HepG2 (cell line): ENCODE data around the gene NAALADL1. TPM values are rescaled to one million over a fixed set of nuclear protein-coding genes. Genes with fewer than 3 reads are reported as not detected.

Source experiments
- AKAP8 ChIP-seq: sonication (generic); formaldehyde crosslinking; IDR thresholded peaks from 2 replicates; pipeline ENCODE4 v1.5.1; 2020; ENCODE audit warnings: mild to moderate bottlenecking, missing genetic modification reagents
- ARNT2 ChIP-seq: sonication (generic); formaldehyde crosslinking; IDR thresholded peaks from 2 replicates; pipeline ENCODE4 v1.8.0; 2022; ENCODE audit warnings: mild to moderate bottlenecking, low read depth, missing genetic modification reagents, moderate library complexity
- ASH2L ChIP-seq: fragments of 300-600, 200-600 bp; sonication (generic); IDR thresholded peaks from 2 replicates; pipeline ENCODE4 v1.7.0; 2017; ENCODE audit warnings: low read depth, mild to moderate bottlenecking, moderate library complexity, mixed read lengths, low read length; ENCODE audit not compliant: insufficient read length
- ATF7-NPFF ChIP-seq: sonication (generic); formaldehyde crosslinking; IDR thresholded peaks from 2 replicates; pipeline ENCODE4 v1.8.1; 2023; ENCODE audit warnings: mild to moderate bottlenecking, low read depth, missing genetic modification reagents, moderate library complexity
- ATM ChIP-seq: fragments of 450-650 bp; IDR thresholded peaks from 2 replicates; pipeline ENCODE4 v1.7.1; 2017; ENCODE audit warnings: mild to moderate bottlenecking, borderline replicate concordance
- CBX2 ChIP-seq, 2 experiments: fragments of 200-600 bp in 1 of 2; sonication (generic); formaldehyde crosslinking in 1 of 2; IDR thresholded peaks; 2 replicates each; pipeline versions ENCODE4 v1.7.0 to v1.8.1; 2018 to 2022; ENCODE audit warnings: low read depth in 2 of 2, low read length in 1 of 2, mild to moderate bottlenecking in 1 of 2, missing genetic modification reagents in 1 of 2
- HDAC6 ChIP-seq: fragments of 200-600 bp; sonication (generic); IDR thresholded peaks from 2 replicates; pipeline ENCODE4 v1.7.0; 2017; ENCODE audit warnings: mild to moderate bottlenecking, antibody characterized with exemption, low read length, low read depth
- KLF6 ChIP-seq: IDR thresholded peaks from 2 replicates; pipeline ENCODE4 v1.8.0; 2016; ENCODE audit warnings: missing biosample characterization, missing genetic modification reagents
- MEIS1 ChIP-seq: sonication (generic); formaldehyde crosslinking; IDR thresholded peaks from 2 replicates; pipeline ENCODE4 v1.9.0; 2021; ENCODE audit warnings: mild to moderate bottlenecking, missing genetic modification reagents, moderate library complexity, borderline replicate concordance
- NFRKB ChIP-seq: fragments of 450-650 bp; IDR thresholded peaks from 2 replicates; pipeline ENCODE4 v1.6.1; 2017
- NONO ChIP-seq, 2 experiments: fragments of 450-650 bp in 1 of 2; sonication (generic) in 1 of 2; formaldehyde crosslinking in 1 of 2; IDR thresholded peaks in 1 of 2; conservative IDR thresholded peaks in 1 of 2; 2 replicates each; pipeline versions ENCODE4 v1.6.1 to v1.8.0; 2017 to 2022; ENCODE audit warnings: mild to moderate bottlenecking in 1 of 2, missing genetic modification reagents in 1 of 2, moderate library complexity in 1 of 2
- NR2F2 ChIP-seq: IDR thresholded peaks from 2 replicates; pipeline ENCODE4 v1.6.1; 2012; ENCODE audit warnings: low read depth, inconsistent platforms, borderline replicate concordance
- SNAPC5 ChIP-seq: sonication (generic); formaldehyde crosslinking; IDR thresholded peaks from 2 replicates; pipeline ENCODE4 v1.8.1; 2023; ENCODE audit warnings: mild to moderate bottlenecking, missing genetic modification reagents, borderline replicate concordance
- SRSF9 ChIP-seq: fragments of 200-400 bp; formaldehyde crosslinking; IDR thresholded peaks from 2 replicates; pipeline ENCODE4 v1.6.1; 2018; ENCODE audit warnings: borderline replicate concordance, mild to moderate bottlenecking, low read depth, low read length; ENCODE audit not compliant: insufficient read depth, poor library complexity, severe bottlenecking
- TCF7L2 ChIP-seq: IDR thresholded peaks from 2 replicates; pipeline ENCODE4 v1.6.1; 2011; ENCODE audit warnings: mild to moderate bottlenecking, low read depth, low read length, moderate library complexity
- TMF1 ChIP-seq: sonication (generic); formaldehyde crosslinking; IDR thresholded peaks from 2 replicates; pipeline ENCODE4 v1.8.1; 2022; ENCODE audit warnings: low read depth, missing genetic modification reagents
- YEATS4 ChIP-seq: sonication (generic); formaldehyde crosslinking; IDR thresholded peaks from 2 replicates; pipeline ENCODE4 v1.4.0; 2020; ENCODE audit warnings: missing genetic modification reagents, borderline replicate concordance
- ZNF263 ChIP-seq: sonication (generic); formaldehyde crosslinking; IDR thresholded peaks from 2 replicates; pipeline ENCODE4 v1.4.0; 2020; ENCODE audit warnings: missing genetic modification reagents
- ZNF496 ChIP-seq: sonication (generic); formaldehyde crosslinking; IDR thresholded peaks from 2 replicates; pipeline ENCODE4 v1.8.1; 2023; ENCODE audit warnings: mild to moderate bottlenecking, moderate library complexity, missing genetic modification reagents; ENCODE audit not compliant: insufficient replicate concordance
- ZNF670 ChIP-seq: sonication (generic); formaldehyde crosslinking; IDR thresholded peaks from 2 replicates; pipeline ENCODE4 v1.8.0; 2022; ENCODE audit warnings: mild to moderate bottlenecking, missing genetic modification reagents, borderline replicate concordance
- ZNF775 ChIP-seq: sonication (generic); formaldehyde crosslinking; IDR thresholded peaks from 2 replicates; pipeline ENCODE4 v1.4.0; 2020; ENCODE audit warnings: missing genetic modification reagents, mild to moderate bottlenecking, moderate library complexity, borderline replicate concordance
- ZSCAN12 ChIP-seq: sonication (generic); formaldehyde crosslinking; IDR thresholded peaks from 2 replicates; pipeline ENCODE4 v1.9.0; 2021; ENCODE audit warnings: mild to moderate bottlenecking, missing genetic modification reagents
- polyA plus RNA-seq, 8 experiments: library from polyadenylated mRNA; depleted of rRNA in 3 of 8; stranded (reverse) in 7 of 8; unstranded in 1 of 8; fragments of >200 nt; fragmentation: Illumina TruSeq in 4 of 8; extraction: Trizol in 4 of 8; gene quantifications; 2 replicates each; pipeline versions ENCODE4 v1.2.1 to v1.2.3, GENCODE V29; 2011 to 2016; ENCODE audit warnings: low read depth in 4 of 8, missing spikeins in 1 of 8, mixed read lengths in 1 of 8; ENCODE audit not compliant: insufficient read depth in 1 of 8
- total RNA-seq, 5 experiments: library from RNA; depleted of rRNA; stranded (reverse); fragments of >200 nt; fragmentation: Illumina TruSeq; extraction: Trizol; gene quantifications; 2 replicates each; pipeline ENCODE4 v1.2.3, GENCODE V29; 2016; ENCODE audit warnings: low read depth in 1 of 5
- TF ChIP-seq, protein P1 (sequence below), 2 experiments: IDR thresholded peaks; 2 replicates each; pipeline ENCODE4 v1.6.1; 2011 to 2012; ENCODE audit warnings: low read length in 2 of 2, borderline replicate concordance in 1 of 2, low read depth in 1 of 2, mild to moderate bottlenecking in 1 of 2, moderate library complexity in 1 of 2

NAALADL1 gene
- total and polyA plus RNA-seq, 2 of the 13 experiments (the other 11 are each of a cell fraction or from before 2014, with no cell fraction given) = 9.3 to 33.9 TPM

DNA sequence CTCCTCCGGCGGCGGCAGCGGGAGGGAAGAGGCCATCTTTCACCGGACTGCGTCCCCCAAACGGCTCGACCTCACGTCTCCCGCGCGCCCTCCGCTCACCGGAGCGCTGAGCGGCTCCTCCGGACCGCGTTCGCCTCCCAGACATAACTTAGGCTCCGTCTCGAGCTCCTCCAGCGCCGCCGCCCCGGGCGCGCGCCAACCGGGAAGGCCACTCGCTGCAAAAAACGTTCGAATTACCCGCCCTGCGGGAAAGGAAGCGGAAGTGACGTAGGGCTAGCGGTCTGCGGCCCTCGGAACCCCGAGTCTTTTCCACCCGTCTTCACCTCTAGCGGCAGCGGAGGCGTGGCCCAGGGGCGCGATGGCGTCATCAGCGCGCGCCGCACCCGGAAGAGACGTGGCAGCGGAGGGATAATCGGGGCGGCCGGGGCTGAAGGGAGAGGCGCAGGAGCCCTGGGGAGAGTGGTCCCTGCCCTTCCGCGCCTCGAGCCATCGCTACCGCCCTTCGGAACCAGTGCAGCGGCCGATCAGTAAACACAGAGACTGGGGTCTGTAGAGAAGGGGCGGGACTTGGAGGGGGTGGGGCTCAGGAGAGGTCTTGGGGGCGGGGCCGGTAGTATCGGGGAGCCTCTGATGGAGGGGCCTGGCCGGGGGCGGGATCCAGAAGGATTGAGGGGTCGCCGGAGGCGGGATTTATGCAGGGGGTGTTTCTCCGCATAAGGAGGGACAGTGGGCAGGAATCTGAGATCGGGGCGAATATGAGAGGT lies 25.7 kb upstream of the NAALADL1 start, which contains the start of the genes CDCA5 and ZFPL1 (continued):
- TF ChIP-seq, protein P1, sequence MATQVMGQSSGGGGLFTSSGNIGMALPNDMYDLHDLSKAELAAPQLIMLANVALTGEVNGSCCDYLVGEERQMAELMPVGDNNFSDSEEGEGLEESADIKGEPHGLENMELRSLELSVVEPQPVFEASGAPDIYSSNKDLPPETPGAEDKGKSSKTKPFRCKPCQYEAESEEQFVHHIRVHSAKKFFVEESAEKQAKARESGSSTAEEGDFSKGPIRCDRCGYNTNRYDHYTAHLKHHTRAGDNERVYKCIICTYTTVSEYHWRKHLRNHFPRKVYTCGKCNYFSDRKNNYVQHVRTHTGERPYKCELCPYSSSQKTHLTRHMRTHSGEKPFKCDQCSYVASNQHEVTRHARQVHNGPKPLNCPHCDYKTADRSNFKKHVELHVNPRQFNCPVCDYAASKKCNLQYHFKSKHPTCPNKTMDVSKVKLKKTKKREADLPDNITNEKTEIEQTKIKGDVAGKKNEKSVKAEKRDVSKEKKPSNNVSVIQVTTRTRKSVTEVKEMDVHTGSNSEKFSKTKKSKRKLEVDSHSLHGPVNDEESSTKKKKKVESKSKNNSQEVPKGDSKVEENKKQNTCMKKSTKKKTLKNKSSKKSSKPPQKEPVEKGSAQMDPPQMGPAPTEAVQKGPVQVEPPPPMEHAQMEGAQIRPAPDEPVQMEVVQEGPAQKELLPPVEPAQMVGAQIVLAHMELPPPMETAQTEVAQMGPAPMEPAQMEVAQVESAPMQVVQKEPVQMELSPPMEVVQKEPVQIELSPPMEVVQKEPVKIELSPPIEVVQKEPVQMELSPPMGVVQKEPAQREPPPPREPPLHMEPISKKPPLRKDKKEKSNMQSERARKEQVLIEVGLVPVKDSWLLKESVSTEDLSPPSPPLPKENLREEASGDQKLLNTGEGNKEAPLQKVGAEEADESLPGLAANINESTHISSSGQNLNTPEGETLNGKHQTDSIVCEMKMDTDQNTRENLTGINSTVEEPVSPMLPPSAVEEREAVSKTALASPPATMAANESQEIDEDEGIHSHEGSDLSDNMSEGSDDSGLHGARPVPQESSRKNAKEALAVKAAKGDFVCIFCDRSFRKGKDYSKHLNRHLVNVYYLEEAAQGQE (IDR thresholded peaks at IDR 0.05; ENCODE audit: borderline replicate concordance in 1 of 2, low read depth in 1 of 2, low read length in 2 of 2) = no peak
- TF ChIP-seq ZNF775 (CRISPR knock-in tag) (0 out of 2 replicates have a peak, but pooled peaks have one; percentile 28), NFRKB (no peak), SNAPC5 (peak; percentile 57; the same call in 1 of the 2 replicates), ASH2L (peak; percentile 86), KLF6 (no peak), ARNT2 (CRISPR knock-in tag) (peak; percentile 95), CBX2 (IDR thresholded peaks at IDR 0.05; ENCODE audit: low read depth, low read length) (no peak), CBX2 (CRISPR knock-in tag; IDR thresholded peaks at IDR 0.05; ENCODE audit: low read depth) (no peak), AKAP8 (CRISPR knock-in tag) (no peak), ZNF496 (CRISPR knock-in tag) (no peak), NONO (IDR thresholded peaks at IDR 0.05) (no peak), NONO (CRISPR knock-in tag; conservative IDR thresholded peaks at IDR 0.05) (peak; percentile 93), ZNF670 (peak; percentile 76; the same call in 1 of the 2 replicates), SRSF9 (no peak), ZSCAN12 (CRISPR knock-in tag) (no peak), TMF1 (peak; percentile 88; the same call in 1 of the 2 replicates), ZNF263 (CRISPR knock-in tag) (no peak), ATF7-NPFF (peak; percentile 97), MEIS1 (CRISPR knock-in tag) (peak; percentile 57; the same call in 1 of the 2 replicates), NR2F2 (no peak; the same call in 1 of the 2 replicates), YEATS4 (CRISPR knock-in tag) (peak; percentile 80), ATM (no peak), TCF7L2 (no peak), HDAC6 (no peak)
